ENCODE measurements around the gene HEXD.

The HEXD gene

GRCh38 chr17:82416771-82417170 lies 1.4 kb upstream of the HEXD start:
- peak in 1 of 2 experiments; percentile 28 for DNase-seq

DNA sequence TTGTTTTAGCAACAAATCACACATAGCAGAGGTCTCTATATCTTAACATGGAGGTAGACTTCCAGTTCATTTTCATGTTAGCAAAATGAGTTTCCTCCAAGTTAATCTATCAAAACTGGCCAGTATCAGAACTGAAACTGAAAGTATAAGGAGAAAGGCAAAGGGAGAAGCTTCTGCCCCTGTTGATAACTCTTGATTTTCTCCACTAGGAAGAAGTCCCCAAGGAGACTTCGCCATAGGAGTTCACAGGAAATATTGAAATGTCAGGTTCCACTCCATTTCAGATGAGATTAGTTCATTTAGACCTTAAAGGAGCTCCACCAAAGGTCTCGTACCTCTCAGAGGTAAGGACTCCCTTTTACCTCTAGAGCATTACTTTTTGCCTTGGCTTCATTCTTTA lies 1.4 kb downstream of the HEXD start:
- DNase-seq: peak; percentile 12 to 29

GRCh38 chr17:82424001-82424862 lies 6.1 kb downstream of the HEXD start:
- peak; percentile 78 to 79 for DNase-seq

- DNase-seq: no peak
Measured at GRCh38 chr17:82424863-82425159, 6.7 kb downstream of the HEXD start.

- DNase-seq: no peak
Measured at GRCh38 chr17:82428546-82428945, 10.4 kb downstream of the HEXD start.

DNA sequence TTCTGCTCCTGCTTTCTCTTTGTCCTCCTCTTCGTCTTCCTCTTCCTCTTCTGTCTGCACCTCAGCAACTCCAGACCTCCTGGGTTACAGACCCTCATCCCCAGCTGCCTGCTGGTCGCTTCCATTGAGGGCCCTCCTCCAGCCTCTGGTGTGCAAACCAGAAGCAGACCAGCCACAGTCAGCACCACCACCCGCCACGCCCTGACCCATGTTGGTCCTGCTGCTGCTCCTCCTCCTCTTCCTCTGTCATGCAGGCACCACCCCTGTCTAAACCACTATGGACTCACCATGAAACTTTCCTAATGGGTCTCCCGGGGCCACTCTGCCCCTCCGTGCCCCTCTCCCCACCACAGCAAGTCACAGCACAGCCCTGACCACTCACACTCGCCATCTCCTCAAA lies 11.7 kb downstream of the HEXD start:
- no peak for DNase-seq

DNA sequence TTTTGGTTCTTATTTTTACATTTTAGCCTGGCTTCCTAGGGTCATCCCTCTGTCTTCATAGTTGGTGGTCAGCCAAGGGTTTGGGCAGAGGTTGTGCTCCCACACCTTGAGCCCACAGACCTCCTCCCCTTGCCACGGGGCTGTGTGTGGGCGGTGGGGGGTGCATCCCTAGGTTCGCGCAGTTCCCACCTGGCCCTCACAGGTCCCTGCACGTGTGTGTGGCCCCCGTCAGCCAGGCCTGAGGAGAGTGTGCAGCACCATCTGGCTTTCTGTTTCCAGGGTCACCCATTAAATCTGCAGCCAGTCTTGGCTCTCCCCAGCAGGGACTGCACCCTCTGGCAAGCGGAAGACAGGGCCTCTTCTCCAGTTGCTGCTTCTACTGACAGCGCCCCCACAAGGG lies 13.9 kb downstream of the HEXD start:
- DNase-seq: no peak

GRCh38 chr17:82433560-82434215 lies 15.5 kb downstream of the HEXD start:
- no peak for DNase-seq

DNA sequence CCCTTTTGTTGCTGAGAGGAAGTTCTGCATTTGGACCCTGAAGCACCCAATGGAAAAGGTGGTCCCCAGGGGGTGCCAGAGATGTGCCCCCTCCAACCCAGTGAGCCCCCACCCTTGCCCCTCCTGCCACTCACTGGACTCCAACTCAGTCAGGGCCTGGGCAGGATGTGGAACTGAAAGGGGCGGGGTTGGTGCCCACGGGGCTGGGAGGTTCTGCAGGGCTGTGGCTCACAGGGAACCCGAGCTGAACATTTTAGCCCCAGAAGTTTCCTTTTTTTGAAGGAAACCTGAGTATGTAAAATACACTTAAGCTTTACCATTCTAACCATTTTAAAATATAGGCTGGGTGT lies 16.0 kb downstream of the HEXD start:
- no peak for DNase-seq

DNA sequence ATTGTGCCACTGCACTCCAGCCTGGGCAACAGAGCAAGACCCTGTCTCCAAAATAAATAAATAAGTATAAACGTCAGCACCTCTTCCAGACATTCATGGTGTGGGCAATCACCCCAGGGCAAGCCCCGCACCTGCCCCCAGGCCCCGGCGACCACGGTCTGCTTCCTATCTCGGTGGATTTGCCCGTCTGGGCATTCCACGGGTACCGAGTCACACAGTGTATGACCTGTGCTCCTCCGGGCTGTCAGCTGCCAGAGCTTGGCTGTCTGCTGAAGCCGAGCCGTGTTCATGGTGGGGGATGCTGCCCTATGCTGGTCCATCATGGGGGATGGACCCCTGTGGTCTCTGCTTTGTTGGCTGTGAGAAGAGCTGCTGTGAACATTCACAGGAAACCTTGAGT lies 17.0 kb downstream of the HEXD start:
- DNase-seq: no peak

DNA sequence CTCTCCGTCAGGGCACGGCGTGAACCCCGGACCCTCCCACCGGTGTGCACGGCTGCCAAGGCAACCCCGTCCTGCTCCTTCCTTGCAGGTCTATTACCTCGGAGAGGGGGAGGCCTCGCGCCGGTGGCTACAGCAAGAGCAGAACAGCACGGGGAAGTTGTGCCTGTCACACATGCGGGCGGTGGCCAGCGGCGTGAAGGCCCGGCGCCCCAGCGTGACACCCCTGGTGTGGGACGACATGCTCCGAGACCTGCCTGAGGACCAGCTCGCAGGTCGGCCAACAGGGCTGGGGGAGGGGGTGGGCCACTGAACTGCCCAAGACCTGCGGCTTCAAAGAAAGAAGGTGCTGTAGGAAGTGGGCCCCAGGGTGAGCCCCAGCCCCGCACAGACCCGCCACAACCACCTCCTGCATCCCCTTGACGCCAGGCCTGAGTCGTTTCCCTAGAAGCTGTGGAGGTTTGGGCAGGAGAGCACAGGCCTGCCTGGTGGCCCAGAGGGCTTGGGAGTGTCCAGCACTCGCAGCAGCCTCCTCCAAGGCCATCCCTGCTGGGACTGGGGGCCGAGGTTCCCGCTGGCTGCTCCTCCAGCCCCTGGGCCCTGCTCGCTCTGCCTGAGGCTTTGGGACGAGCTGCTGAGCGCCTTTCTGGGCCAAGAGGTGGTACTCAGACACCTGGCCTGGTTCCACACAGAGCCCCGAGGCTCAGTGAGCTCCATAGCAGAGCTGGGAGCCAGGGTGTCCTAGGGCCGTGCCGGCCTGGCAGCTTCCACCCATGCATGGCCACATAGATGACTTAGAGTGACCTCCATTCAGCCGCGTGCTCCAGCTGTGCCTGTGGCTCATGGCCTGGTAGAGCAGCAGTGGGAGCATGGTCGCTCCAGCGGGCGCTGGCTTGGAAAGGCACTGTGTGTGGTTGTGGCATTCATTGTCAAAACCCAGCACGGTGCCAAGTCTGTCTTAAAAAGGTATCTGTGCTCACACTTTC lies 17.7 kb downstream of the HEXD start:
- no peak for DNase-seq

- no peak for DNase-seq
Measured at GRCh38 chr17:82436601-82437324, 18.6 kb downstream of the HEXD start.

GRCh38 chr17:82437325-82437668 lies 19.1 kb downstream of the HEXD start:
- no peak for DNase-seq

- no peak for DNase-seq
Measured at GRCh38 chr17:82438401-82439193, 20.4 kb downstream of the HEXD start.

GRCh38 chr17:82439194-82439828 lies 21.2 kb downstream of the HEXD start:
- DNase-seq: no peak

DNA sequence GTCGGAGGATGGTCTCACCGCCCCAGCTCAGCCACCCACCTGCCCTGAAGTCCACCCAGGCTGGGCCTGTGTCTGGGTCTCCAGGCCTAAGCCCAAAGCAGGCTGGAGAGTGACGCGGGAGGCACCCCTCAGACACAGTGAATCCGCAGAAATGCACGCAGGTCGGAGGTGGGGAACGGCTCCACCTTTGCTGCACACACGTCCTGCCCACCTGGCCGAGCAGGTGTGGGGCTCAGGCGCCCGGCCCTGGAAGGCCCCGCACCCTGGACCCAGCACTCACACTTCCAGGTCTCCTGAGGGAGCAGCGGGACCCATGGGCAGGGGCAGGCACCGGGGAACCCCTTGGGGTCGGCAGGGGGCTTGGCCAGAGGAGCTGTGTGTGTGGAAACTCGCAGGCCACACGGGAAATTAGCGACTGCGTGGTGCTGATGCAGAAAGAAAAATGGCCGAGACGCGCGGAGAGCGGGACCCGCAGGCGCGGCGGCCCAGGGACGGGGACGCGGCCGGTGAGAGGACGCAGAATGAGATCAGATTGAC lies 21.8 kb downstream of the HEXD start:
- no peak for DNase-seq

DNA sequence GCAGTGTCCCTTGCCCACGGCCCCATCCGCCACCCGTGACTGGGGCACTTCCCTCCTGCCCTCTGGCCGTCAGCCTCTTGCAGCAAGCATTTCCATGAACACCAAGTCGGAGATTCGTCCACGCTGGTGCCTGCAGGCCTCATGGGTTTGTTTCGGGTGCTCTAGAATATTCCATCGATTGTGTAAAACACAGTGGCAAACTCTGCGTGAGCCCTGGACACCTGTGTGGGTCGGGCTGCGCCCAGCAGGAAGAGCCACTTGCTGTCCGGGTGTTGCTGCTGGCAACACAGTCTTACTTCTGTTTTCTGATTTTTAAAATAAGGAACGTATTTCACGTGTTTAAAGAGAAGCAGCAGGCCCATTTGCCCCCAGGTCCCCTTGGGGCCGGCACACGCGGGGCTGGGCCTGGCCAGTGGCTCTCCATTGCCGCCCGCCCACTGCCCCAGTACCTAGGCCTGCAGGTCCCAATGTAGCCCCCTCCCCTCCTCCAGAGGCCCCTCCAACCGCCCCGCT lies 22.4 kb downstream of the HEXD start:
- DNase-seq: peak; percentile 62 to 65

- DNase-seq: no peak
Measured at GRCh38 chr17:82440991-82441627, 23.0 kb downstream of the HEXD start.

- DNase-seq: no peak
Measured at GRCh38 chr17:82441691-82442487, 23.7 kb downstream of the HEXD start.
